ENCODE results near the gene PPM1J.
A peak's percentile ranks its signal among the peaks of the same experiment; 100 is the strongest.

Gene PPM1J

DNA sequence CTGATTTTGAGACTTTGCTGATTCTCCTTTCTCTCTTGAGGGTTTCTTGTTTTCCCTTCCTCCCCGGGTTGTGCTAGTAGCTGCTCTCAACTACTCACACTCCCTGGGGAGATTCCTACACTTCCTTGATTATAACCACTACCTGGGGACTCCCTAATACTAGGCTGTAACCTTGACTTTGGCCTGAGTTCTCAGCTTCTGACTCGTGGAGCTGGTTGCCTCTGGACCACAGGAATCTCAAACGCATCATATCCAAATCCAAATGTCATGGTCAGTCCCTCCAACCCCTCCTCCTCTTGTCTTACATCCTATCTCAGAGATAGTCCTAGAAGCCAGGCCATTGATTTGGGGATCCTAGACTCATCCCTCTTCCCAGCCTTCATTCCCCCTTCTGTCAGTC is 28.7 kb downstream of the PPM1J start:
- no peaks in the 10 kb centered on the region for H3K4me1 ChIP-seq (ENCODE audit: insufficient read depth, low read length, poor library complexity, severe bottlenecking)
- TF ChIP-seq, protein P1, sequence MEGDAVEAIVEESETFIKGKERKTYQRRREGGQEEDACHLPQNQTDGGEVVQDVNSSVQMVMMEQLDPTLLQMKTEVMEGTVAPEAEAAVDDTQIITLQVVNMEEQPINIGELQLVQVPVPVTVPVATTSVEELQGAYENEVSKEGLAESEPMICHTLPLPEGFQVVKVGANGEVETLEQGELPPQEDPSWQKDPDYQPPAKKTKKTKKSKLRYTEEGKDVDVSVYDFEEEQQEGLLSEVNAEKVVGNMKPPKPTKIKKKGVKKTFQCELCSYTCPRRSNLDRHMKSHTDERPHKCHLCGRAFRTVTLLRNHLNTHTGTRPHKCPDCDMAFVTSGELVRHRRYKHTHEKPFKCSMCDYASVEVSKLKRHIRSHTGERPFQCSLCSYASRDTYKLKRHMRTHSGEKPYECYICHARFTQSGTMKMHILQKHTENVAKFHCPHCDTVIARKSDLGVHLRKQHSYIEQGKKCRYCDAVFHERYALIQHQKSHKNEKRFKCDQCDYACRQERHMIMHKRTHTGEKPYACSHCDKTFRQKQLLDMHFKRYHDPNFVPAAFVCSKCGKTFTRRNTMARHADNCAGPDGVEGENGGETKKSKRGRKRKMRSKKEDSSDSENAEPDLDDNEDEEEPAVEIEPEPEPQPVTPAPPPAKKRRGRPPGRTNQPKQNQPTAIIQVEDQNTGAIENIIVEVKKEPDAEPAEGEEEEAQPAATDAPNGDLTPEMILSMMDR (conservative IDR thresholded peaks at IDR 0.05; ENCODE audit: low read length) = no peak
- TF ChIP-seq EZH2phosphoT487 (IDR thresholded peaks at IDR 0.05; ENCODE audit: borderline replicate concordance) = no peak
- H3K36me3 ChIP-seq (ENCODE audit: insufficient read depth, low read length) = peaks cover 15% of the 10 kb centered on the region; the same call in 1 of the 2 replicates
- no peak overlapping the region for H3K4me2 ChIP-seq (ENCODE audit: low read depth, low read length, poor library complexity, severe bottlenecking)
- H3K9me3 ChIP-seq (ENCODE audit: insufficient read depth, low read depth, low read length) = no peaks in the 10 kb centered on the region
- peaks cover 9% of the 10 kb centered on the region; the same call in 1 of the 2 replicates for H3K79me2 ChIP-seq (ENCODE audit: insufficient read depth, low read length)
- H4K20me1 ChIP-seq (ENCODE audit: insufficient read depth, low read length, poor library complexity, severe bottlenecking) = peaks cover 3% of the 10 kb centered on the region
- no peaks in the 10 kb centered on the region for H3K27me3 ChIP-seq (ENCODE audit: insufficient read depth, low read length, poor library complexity, severe bottlenecking)
- H3K4me3 ChIP-seq (ENCODE audit: low read length, poor library complexity, severe bottlenecking) = no peak overlapping the region
- no peaks in the 10 kb centered on the region for H3F3A ChIP-seq (ENCODE audit: low read depth)
- H3K9me2 ChIP-seq (replicated peaks; ENCODE audit: low read depth, low read length) = no peaks in the 10 kb centered on the region
- no peak overlapping the region for H3K9ac ChIP-seq (ENCODE audit: low read depth, low read length, poor library complexity, severe bottlenecking)
- no peak overlapping the region for H2AFZ ChIP-seq (ENCODE audit: low read length)

DNA sequence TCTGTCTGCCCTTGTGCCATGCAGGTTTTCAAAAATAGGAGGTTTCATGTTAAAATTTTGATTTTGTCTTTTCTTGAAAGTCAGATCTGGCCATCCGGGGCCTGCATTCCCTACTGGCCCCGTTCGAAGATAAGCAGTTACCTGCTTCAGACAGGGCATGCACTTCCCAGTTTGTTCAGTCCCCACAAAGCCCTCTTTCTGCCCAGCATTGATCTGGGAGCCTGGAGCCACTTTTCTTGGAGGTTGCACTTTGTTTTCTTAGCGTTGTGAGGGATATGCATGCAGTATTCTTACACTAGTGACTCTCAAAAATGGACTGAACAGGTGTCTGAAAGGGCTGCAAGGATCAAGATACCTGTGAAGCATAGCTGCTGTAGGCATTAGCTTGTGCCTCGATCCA is 29.2 kb downstream of the PPM1J start:
- no peaks in the 10 kb centered on the region for H3F3A ChIP-seq (ENCODE audit: low read depth)
- no peaks in the 10 kb centered on the region for H3K9me3 ChIP-seq (ENCODE audit: insufficient read depth, low read depth, low read length)
- no peaks in the 10 kb centered on the region for H3K4me1 ChIP-seq (ENCODE audit: insufficient read depth, low read length, poor library complexity, severe bottlenecking)
- H3K4me2 ChIP-seq (ENCODE audit: low read depth, low read length, poor library complexity, severe bottlenecking) = no peak overlapping the region
- H3K79me2 ChIP-seq (ENCODE audit: insufficient read depth, low read length) = peaks cover 9% of the 10 kb centered on the region; the same call in 1 of the 2 replicates
- no peaks in the 10 kb centered on the region for H3K9me2 ChIP-seq (replicated peaks; ENCODE audit: low read depth, low read length)
- no peaks in the 10 kb centered on the region for H3K27me3 ChIP-seq (ENCODE audit: insufficient read depth, low read length, poor library complexity, severe bottlenecking)
- H3K4me3 ChIP-seq (ENCODE audit: low read length, poor library complexity, severe bottlenecking) = no peak overlapping the region
- peaks cover 3% of the 10 kb centered on the region for H4K20me1 ChIP-seq (ENCODE audit: insufficient read depth, low read length, poor library complexity, severe bottlenecking)
- peaks cover 14% of the 10 kb centered on the region; the same call in 1 of the 2 replicates for H3K36me3 ChIP-seq (ENCODE audit: insufficient read depth, low read length)
- H3K9ac ChIP-seq (ENCODE audit: low read depth, low read length, poor library complexity, severe bottlenecking) = no peak overlapping the region
- TF ChIP-seq, protein P1 (conservative IDR thresholded peaks at IDR 0.05; ENCODE audit: low read length) = no peak
- no peak for TF ChIP-seq EZH2phosphoT487 (IDR thresholded peaks at IDR 0.05; ENCODE audit: borderline replicate concordance)
- H2AFZ ChIP-seq (ENCODE audit: low read length) = no peak overlapping the region

DNA sequence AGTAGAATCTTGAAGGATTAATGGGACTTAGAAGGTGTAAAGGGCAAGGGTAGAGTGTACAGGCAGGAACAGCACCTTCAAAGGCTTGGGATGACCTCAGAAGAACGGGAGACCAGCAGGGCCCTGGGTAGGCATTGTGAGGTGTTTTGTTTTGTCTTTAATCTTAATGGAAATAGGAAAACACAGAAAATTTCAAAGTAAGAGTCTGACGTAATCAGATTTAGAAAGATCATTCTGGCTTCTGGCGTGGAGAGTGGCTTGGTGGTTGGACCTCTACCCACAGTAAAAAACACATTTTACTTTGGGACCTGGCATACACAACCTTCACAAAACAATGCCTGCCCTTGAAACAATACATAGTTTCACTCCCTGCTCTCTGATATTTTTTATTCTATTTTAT is 36.5 kb downstream of the PPM1J start:
- H3K4me3 ChIP-seq (ENCODE audit: low read length, poor library complexity, severe bottlenecking) = peak overlapping the region; percentile 15
- H4K20me1 ChIP-seq (ENCODE audit: insufficient read depth, low read length, poor library complexity, severe bottlenecking) = peaks cover 20% of the 10 kb centered on the region
- no peaks in the 10 kb centered on the region for H3K27me3 ChIP-seq (ENCODE audit: insufficient read depth, low read length, poor library complexity, severe bottlenecking)
- H3K36me3 ChIP-seq (ENCODE audit: insufficient read depth, low read length) = no peaks in the 10 kb centered on the region
- peak overlapping the region; percentile 16 for H3K9ac ChIP-seq (ENCODE audit: low read depth, low read length, poor library complexity, severe bottlenecking)
- no peaks in the 10 kb centered on the region for H3K9me3 ChIP-seq (ENCODE audit: insufficient read depth, low read depth, low read length)
- TF ChIP-seq, protein P1 (conservative IDR thresholded peaks at IDR 0.05; ENCODE audit: low read length) = no peak
- no peak for TF ChIP-seq EZH2phosphoT487 (IDR thresholded peaks at IDR 0.05; ENCODE audit: borderline replicate concordance)
- no peaks in the 10 kb centered on the region for H3K9me2 ChIP-seq (replicated peaks; ENCODE audit: low read depth, low read length)
- H3F3A ChIP-seq (ENCODE audit: low read depth) = 0 out of 2 replicates have a peak, but pooled peaks cover 3% of the 10 kb centered on the region
- peak overlapping the region; percentile 94 for H3K4me2 ChIP-seq (ENCODE audit: low read depth, low read length, poor library complexity, severe bottlenecking)
- peaks cover 43% of the 10 kb centered on the region for H3K4me1 ChIP-seq (ENCODE audit: insufficient read depth, low read length, poor library complexity, severe bottlenecking)
- H3K79me2 ChIP-seq (ENCODE audit: insufficient read depth, low read length) = peaks cover 47% of the 10 kb centered on the region
- no peak overlapping the region for H2AFZ ChIP-seq (ENCODE audit: low read length)

Data from Loucy (cell line).